Right atrium auricular region (tissue), 2 donors: ENCODE measurements around the gene BMPR1B. TPM values are rescaled to one million over a fixed set of nuclear protein-coding genes. Genes with fewer than 3 reads are reported as not detected.

Experiments used
- DNase-seq: peaks from one replicate; pipeline ENCODE4 v3.0.0-alpha.2; 2019; ENCODE audit warnings: low spot score
- H3K27ac ChIP-seq, 2 donors: fragments of 200-600 bp; sonication (generic); 1 replicate in 1 of 2; 2 replicates in 1 of 2; pipeline ENCODE4 v1.5.1; 2016 to 2019
- H3K27me3 ChIP-seq, 2 donors: fragments of 200-600 bp; sonication (generic); one replicate each; pipeline versions ENCODE4 v1.5.1 to v1.6.0; 2017 to 2019
- H3K36me3 ChIP-seq: fragments of 200-600 bp; sonication (generic); one replicate; pipeline ENCODE4 v1.5.1; 2016
- H3K4me1 ChIP-seq, 2 donors: fragments of 200-600 bp; sonication (generic); one replicate each; pipeline versions ENCODE4 v1.5.1 to v1.6.0; 2017 to 2019
- H3K4me3 ChIP-seq, 2 donors: fragments of 200-600 bp; sonication (generic); 1 replicate in 1 of 2; 2 replicates in 1 of 2; pipeline ENCODE4 v1.5.1; 2017 to 2019; ENCODE audit warnings: mild to moderate bottlenecking in 1 of 2, moderate library complexity in 1 of 2
- H3K9me3 ChIP-seq, 2 donors: fragments of 200-600 bp; sonication (generic); one replicate each; pipeline ENCODE4 v1.5.1; 2019
- CTCF ChIP-seq, 2 donors: fragments of 200-600 bp; sonication (generic); IDR thresholded peaks; one replicate each; pipeline ENCODE4 v1.5.1; 2019; ENCODE audit warnings: antibody characterized with exemption in 2 of 2
- total RNA-seq, 2 donors: library from RNA; depleted of rRNA; stranded (reverse); fragments of >200 nt; gene quantifications; one replicate each; pipeline ENCODE4 v1.1.0, GENCODE V29; 2016

Gene BMPR1B
- total RNA-seq, 2 donors from 2014 or later = 0.82 to 1.4 TPM

- H3K9me3 ChIP-seq = no peaks in the 10 kb centered on the region
Observed at GRCh38 chr4:95107004-95107403, 349.2 kb downstream of the BMPR1B start.

GRCh38 chr4:95107635-95108034 is 349.9 kb downstream of the BMPR1B start:
- no peak for DNase-seq
- Histone ChIP-seq H3K36me3 (no peaks in the 10 kb centered on the region), H3K4me3 (no peak overlapping the region), H3K4me1 (no peaks in the 10 kb centered on the region), H3K9me3 (no peaks in the 10 kb centered on the region), H3K27me3 (no peaks in the 10 kb centered on the region), H3K27ac (no peak overlapping the region)
- no peak for TF ChIP-seq CTCF (IDR thresholded peaks at IDR 0.05)

More at GRCh38 chr4:95107004-95107403, 349.2 kb downstream of the BMPR1B start:
- Histone ChIP-seq H3K27me3 (no peaks in the 10 kb centered on the region), H3K36me3 (no peaks in the 10 kb centered on the region), H3K27ac (no peak overlapping the region), H3K4me3 (no peak overlapping the region), H3K4me1 (no peaks in the 10 kb centered on the region)
- DNase-seq = no peak
- no peak for TF ChIP-seq CTCF (IDR thresholded peaks at IDR 0.05)

GRCh38 chr4:95108883-95109421 is 351.2 kb downstream of the BMPR1B start:
- Histone ChIP-seq H3K4me3 (no peak overlapping the region), H3K4me1 (no peaks in the 10 kb centered on the region), H3K36me3 (no peaks in the 10 kb centered on the region), H3K27ac (no peak overlapping the region), H3K27me3 (no peaks in the 10 kb centered on the region), H3K9me3 (no peaks in the 10 kb centered on the region)
- DNase-seq = no peak
- no peak for TF ChIP-seq CTCF (IDR thresholded peaks at IDR 0.05)

GRCh38 chr4:95114521-95114920 is 356.8 kb downstream of the BMPR1B start:
- no peaks in the 10 kb centered on the region for H3K36me3 ChIP-seq
- TF ChIP-seq CTCF (IDR thresholded peaks at IDR 0.05) = no peak
- no peaks in the 10 kb centered on the region for H3K27me3 ChIP-seq
- H3K9me3 ChIP-seq = no peaks in the 10 kb centered on the region
- no peak overlapping the region for H3K4me3 ChIP-seq
- DNase-seq = no peak
- H3K4me1 ChIP-seq = no peaks in the 10 kb centered on the region
- H3K27ac ChIP-seq = no peak overlapping the region

- H3K4me3 ChIP-seq = no peak overlapping the region
- H3K27me3 ChIP-seq = no peaks in the 10 kb centered on the region
- no peak for DNase-seq
- no peaks in the 10 kb centered on the region for H3K4me1 ChIP-seq
- no peak for TF ChIP-seq CTCF (IDR thresholded peaks at IDR 0.05)
- H3K36me3 ChIP-seq = no peaks in the 10 kb centered on the region
- no peaks in the 10 kb centered on the region for H3K9me3 ChIP-seq
- H3K27ac ChIP-seq = no peak overlapping the region
Observed at GRCh38 chr4:95118497-95118896, 360.7 kb downstream of the BMPR1B start.

GRCh38 chr4:95120456-95120855 is 362.7 kb downstream of the BMPR1B start:
- no peak for TF ChIP-seq CTCF (IDR thresholded peaks at IDR 0.05)
- no peak for DNase-seq
- Histone ChIP-seq H3K27me3 (no peaks in the 10 kb centered on the region), H3K4me3 (no peak overlapping the region), H3K36me3 (no peaks in the 10 kb centered on the region), H3K4me1 (no peaks in the 10 kb centered on the region), H3K9me3 (no peaks in the 10 kb centered on the region), H3K27ac (no peak overlapping the region)
